T-helper 2 cell (primary cell): ENCODE measurements around the gene MBP.

Experiments
- DNase-seq, 5 experiments: peaks; one replicate each; pipeline versions ENCODE4 v3.0.0 to v3.0.0-alpha.2; 2012 to 2022

MBP gene

GRCh38 chr18:76986406-76986805 is 146.2 kb downstream of the MBP start:
- no peak for DNase-seq

GRCh38 chr18:76985951-76986236 is 146.7 kb downstream of the MBP start:
- no peak for DNase-seq

GRCh38 chr18:76985156-76985950 is 147.2 kb downstream of the MBP start:
- no peak for DNase-seq

- no peak for DNase-seq
Measured at GRCh38 chr18:76984193-76985155, 148.1 kb downstream of the MBP start.

- DNase-seq = no peak
Measured at GRCh38 chr18:76983613-76984051, 149.0 kb downstream of the MBP start.

- peak; percentile 53 to 87 (median 74) for DNase-seq
Measured at GRCh38 chr18:76982841-76983583, 149.6 kb downstream of the MBP start.

- no peak for DNase-seq
Measured at GRCh38 chr18:76982038-76982437, 150.5 kb downstream of the MBP start.

GRCh38 chr18:76981396-76981968 is 151.1 kb downstream of the MBP start:
- DNase-seq = no peak

- DNase-seq = no peak
Measured at GRCh38 chr18:76980663-76981395, 151.8 kb downstream of the MBP start.

GRCh38 chr18:76979906-76980305 is 152.7 kb downstream of the MBP start:
- DNase-seq = no peak

- no peak for DNase-seq
Measured at GRCh38 chr18:76979111-76979751, 153.4 kb downstream of the MBP start.

- no peak for DNase-seq
Measured at GRCh38 chr18:76978616-76979015, 154.0 kb downstream of the MBP start.

- no peak for DNase-seq
Measured at GRCh38 chr18:76977684-76978232, 154.8 kb downstream of the MBP start.

- no peak for DNase-seq
Measured at GRCh38 chr18:76977108-76977621, 155.4 kb downstream of the MBP start.

GRCh38 chr18:76975577-76976110 is 156.9 kb downstream of the MBP start:
- no peak for DNase-seq

GRCh38 chr18:76974386-76974785 is 158.2 kb downstream of the MBP start:
- DNase-seq = no peak

- no peak for DNase-seq
Measured at GRCh38 chr18:76973520-76974266, 158.9 kb downstream of the MBP start.

- DNase-seq = no peak
Measured at GRCh38 chr18:76972846-76973519, 159.6 kb downstream of the MBP start.

GRCh38 chr18:76972241-76972640 is 160.3 kb downstream of the MBP start:
- no peak for DNase-seq
